ENCODE measurements around the gene IFNA21.
"Not testable (repeated sequence)": the region's sequence is repeated elsewhere in the genome, so short reads cannot be mapped to it uniquely, and the experiment has no call there.

The IFNA21 gene

DNA sequence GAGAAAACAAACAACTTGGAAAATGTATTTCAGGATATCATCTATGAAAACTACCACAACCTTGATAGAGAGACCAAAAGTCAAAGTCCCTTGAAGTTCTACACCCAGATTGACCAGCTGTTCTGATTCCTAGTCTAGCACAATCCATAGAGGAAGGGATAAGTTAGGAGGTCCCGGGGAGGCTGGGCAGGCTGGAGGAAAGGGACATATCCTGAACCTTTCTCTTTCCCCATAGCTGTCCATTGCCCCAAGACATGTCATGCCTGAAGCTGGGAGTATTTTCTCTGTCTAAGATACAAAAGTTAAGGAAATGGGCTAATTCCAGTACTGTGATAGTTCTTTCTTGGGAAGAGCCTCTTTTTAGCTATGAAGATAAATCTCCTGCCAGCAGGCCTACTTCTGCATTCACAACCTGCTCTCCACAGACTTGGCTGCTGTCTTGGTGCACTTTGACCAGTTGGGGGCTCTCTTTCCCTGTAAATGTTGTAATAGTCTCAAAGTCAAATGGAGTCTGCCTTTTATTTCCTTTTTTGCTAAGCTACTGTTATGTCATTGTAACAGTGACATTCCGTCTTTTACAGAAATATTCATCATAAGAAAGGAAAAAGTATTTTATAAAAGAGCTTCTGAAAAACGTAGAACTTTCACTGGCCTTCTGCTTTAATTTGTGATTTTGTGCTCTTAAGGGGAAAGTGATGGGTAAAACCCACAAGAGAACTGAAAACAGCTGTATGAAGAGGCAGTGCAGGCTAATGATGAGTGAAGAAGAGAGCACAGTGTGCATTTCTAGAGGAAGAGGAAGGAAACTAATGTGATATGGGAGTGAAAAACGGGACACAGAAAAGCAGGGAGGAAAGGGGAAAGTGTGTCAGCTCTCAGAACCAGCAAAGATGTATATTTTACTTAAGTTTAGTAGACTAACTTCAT, 16.6 kb upstream of the IFNA21 start:
- not testable (repeated sequence) for H3K36me3 ChIP-seq (ENCODE audit: control insufficient read depth, insufficient read depth, low read length); H3K4me3 ChIP-seq (ENCODE audit: low read depth, low read length); H3K4me1 ChIP-seq (ENCODE audit: control insufficient read depth, insufficient read depth, low read length); H3K27me3 ChIP-seq (ENCODE audit: control insufficient read depth, insufficient read depth, low read length); H3K9ac ChIP-seq (ENCODE audit: low read depth, low read length); H3K27ac ChIP-seq (ENCODE audit: low read depth, low read length); H3K9me3 ChIP-seq (ENCODE audit: control insufficient read depth, insufficient read depth, low read length)

DNA sequence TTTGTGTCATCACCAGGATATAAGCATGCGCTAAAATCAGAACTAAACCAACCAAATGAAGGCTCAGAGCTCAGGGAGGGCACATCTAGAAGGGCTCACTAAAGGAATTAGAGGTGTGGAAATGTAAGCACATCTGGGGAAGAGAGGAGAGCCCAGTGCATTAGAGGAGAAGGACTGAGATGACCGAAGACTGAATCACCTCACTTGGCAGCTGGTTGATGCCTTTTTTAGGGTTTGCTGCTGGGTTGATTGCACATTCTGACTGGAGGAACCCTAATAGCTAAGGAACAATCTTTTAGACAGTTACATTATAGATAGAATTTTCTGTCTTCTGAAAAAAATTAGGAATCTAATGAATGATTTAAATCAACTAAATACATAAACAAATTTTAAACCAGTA, 8.2 kb upstream of the IFNA21 start:
- Histone ChIP-seq H3K27ac (ENCODE audit: low read depth, low read length) (no peak overlapping the region), H3K9ac (ENCODE audit: low read depth, low read length) (no peak overlapping the region), H3K4me3 (ENCODE audit: low read depth, low read length) (no peak overlapping the region), H3K4me1 (ENCODE audit: control insufficient read depth, insufficient read depth, low read length) (no peaks in the 10 kb centered on the region), H3K36me3 (ENCODE audit: control insufficient read depth, insufficient read depth, low read length) (no peaks in the 10 kb centered on the region), H3K27me3 (ENCODE audit: control insufficient read depth, insufficient read depth, low read length) (no peaks in the 10 kb centered on the region), H3K9me3 (ENCODE audit: control insufficient read depth, insufficient read depth, low read length) (no peaks in the 10 kb centered on the region)

DNA sequence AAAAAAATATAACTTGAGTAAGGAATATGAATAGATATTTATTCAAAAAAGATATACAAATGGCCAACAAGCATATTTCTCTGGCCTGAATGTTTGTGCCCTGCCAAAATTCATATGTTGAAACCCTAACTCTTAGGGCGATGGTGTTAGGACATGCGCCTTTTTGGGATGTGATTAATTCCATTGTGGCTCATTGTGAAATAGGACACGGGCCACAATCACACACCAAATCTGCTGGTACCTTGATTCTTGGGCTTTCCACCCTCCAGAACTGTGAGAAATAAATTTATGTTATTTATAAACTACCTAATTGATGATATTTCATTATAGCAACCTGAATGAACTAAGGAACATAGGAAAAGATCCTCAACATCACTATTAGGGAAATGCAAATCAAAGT, 5.7 kb upstream of the IFNA21 start:
- no peaks in the 10 kb centered on the region for H3K27me3 ChIP-seq (ENCODE audit: control insufficient read depth, insufficient read depth, low read length)
- H3K9me3 ChIP-seq (ENCODE audit: control insufficient read depth, insufficient read depth, low read length), result no peaks in the 10 kb centered on the region
- H3K4me3 ChIP-seq (ENCODE audit: low read depth, low read length), result no peak overlapping the region
- H3K4me1 ChIP-seq (ENCODE audit: control insufficient read depth, insufficient read depth, low read length), result no peaks in the 10 kb centered on the region
- no peaks in the 10 kb centered on the region for H3K36me3 ChIP-seq (ENCODE audit: control insufficient read depth, insufficient read depth, low read length)
- no peak overlapping the region for H3K9ac ChIP-seq (ENCODE audit: low read depth, low read length)
- H3K27ac ChIP-seq (ENCODE audit: low read depth, low read length), result no peak overlapping the region

DNA sequence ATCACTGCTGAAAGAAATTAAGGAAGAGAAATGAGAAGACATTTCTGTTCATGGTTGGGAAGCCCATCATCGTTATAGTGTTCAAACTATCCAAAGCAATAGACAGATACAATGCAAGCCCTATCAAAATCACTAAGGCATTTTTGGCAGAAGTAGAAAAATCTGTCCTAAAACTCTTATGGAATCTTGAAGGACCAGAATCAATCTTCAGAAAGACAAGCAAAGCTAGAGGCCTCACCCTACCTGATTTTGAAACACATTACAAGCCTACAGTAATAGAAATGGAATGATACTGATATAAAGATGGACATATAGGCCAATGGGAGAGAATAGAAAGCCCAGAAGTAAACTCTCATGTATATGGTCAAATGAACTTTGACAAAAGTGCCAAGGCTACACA, 4.9 kb upstream of the IFNA21 start:
- Histone ChIP-seq H3K36me3 (ENCODE audit: control insufficient read depth, insufficient read depth, low read length) (no peaks in the 10 kb centered on the region), H3K4me1 (ENCODE audit: control insufficient read depth, insufficient read depth, low read length) (no peaks in the 10 kb centered on the region), H3K9me3 (ENCODE audit: control insufficient read depth, insufficient read depth, low read length) (no peaks in the 10 kb centered on the region), H3K27ac (ENCODE audit: low read depth, low read length) (no peak overlapping the region), H3K4me3 (ENCODE audit: low read depth, low read length) (no peak overlapping the region), H3K27me3 (ENCODE audit: control insufficient read depth, insufficient read depth, low read length) (no peaks in the 10 kb centered on the region), H3K9ac (ENCODE audit: low read depth, low read length) (no peak overlapping the region)

DNA sequence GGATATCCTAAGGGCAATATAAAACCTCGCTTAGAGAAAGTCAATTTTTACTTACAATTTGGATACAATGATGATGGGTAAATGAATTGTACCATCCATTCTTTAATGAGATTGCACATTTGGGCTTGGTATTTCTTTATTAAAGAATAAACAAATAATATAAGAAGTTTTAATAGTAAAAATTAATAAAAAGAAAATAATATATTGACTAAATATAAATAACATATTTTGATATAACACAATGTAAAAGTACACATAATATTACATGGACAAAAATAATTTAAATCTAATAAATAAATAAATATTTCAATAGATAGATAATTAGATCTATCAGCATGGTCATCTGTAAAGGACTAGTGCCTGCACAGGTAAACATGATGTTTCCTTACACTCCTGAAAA, 944 bp downstream of the IFNA21 start:
- Histone ChIP-seq H3K27me3 (ENCODE audit: control insufficient read depth, insufficient read depth, low read length) (no peaks in the 10 kb centered on the region), H3K4me3 (ENCODE audit: low read depth, low read length) (no peak overlapping the region)

DNA sequence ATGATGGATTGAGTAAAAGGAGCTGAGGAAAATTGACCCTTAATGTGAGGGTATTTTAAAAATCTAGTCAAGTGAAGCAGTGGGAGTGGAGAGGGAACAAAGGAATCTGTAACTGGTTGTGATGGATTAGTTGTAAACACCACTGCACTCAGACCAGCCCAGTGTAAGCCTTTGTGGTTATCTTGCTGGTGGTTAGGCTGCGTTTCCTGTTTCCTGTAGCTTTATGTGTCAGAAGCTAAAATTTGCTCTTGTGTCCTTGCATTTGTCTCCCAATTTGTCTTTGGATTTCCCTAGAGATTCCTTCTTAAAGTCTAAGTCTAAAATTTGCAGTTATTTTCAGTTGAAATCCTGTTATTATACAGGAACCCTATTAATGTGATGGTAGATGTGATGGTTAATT, 6.3 kb downstream of the IFNA21 start:
- Histone ChIP-seq H3K9ac (ENCODE audit: low read depth, low read length) (no peak overlapping the region), H3K4me1 (ENCODE audit: control insufficient read depth, insufficient read depth, low read length) (no peaks in the 10 kb centered on the region), H3K36me3 (ENCODE audit: control insufficient read depth, insufficient read depth, low read length) (no peaks in the 10 kb centered on the region), H3K27me3 (ENCODE audit: control insufficient read depth, insufficient read depth, low read length) (no peaks in the 10 kb centered on the region), H3K27ac (ENCODE audit: low read depth, low read length) (no peak overlapping the region), H3K4me3 (ENCODE audit: low read depth, low read length) (no peak overlapping the region), H3K9me3 (ENCODE audit: control insufficient read depth, insufficient read depth, low read length) (no peaks in the 10 kb centered on the region)

More for the DNA sequence above, 944 bp downstream of the IFNA21 start:
- Histone ChIP-seq H3K36me3 (ENCODE audit: control insufficient read depth, insufficient read depth, low read length) (no peaks in the 10 kb centered on the region), H3K27ac (ENCODE audit: low read depth, low read length) (no peak overlapping the region), H3K9ac (ENCODE audit: low read depth, low read length) (no peak overlapping the region), H3K9me3 (ENCODE audit: control insufficient read depth, insufficient read depth, low read length) (no peaks in the 10 kb centered on the region), H3K4me1 (ENCODE audit: control insufficient read depth, insufficient read depth, low read length) (no peaks in the 10 kb centered on the region)

DNA sequence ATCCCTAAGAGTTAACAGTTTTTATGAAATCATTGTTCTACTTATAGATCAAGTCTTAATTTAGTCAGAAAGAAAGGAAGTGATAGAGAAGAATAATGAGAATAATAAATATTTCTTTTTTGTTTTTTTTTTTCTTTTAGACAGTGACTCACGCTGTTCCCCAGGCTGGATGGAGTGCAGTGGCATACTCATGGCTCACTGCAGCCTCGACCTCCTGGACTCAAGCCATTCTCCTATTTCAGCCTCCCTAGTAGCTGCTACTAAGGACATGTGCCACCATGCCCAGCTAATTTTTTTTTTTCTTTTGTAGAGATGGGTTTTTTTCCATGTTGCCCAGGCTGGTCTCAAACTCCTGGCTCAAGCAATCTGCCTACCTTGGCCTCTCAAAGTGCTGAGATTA, 11.0 kb downstream of the IFNA21 start:
- no peaks in the 10 kb centered on the region for H3K36me3 ChIP-seq (ENCODE audit: control insufficient read depth, insufficient read depth, low read length)
- H3K27me3 ChIP-seq (ENCODE audit: control insufficient read depth, insufficient read depth, low read length), result no peaks in the 10 kb centered on the region
- peaks cover 4% of the 10 kb centered on the region; the same call in 1 of the 2 replicates for H3K4me1 ChIP-seq (ENCODE audit: control insufficient read depth, insufficient read depth, low read length)
- H3K9me3 ChIP-seq (ENCODE audit: control insufficient read depth, insufficient read depth, low read length), result no peaks in the 10 kb centered on the region
- no peak overlapping the region for H3K27ac ChIP-seq (ENCODE audit: low read depth, low read length)
- H3K9ac ChIP-seq (ENCODE audit: low read depth, low read length), result no peak overlapping the region
- H3K4me3 ChIP-seq (ENCODE audit: low read depth, low read length), result no peak overlapping the region

DNA sequence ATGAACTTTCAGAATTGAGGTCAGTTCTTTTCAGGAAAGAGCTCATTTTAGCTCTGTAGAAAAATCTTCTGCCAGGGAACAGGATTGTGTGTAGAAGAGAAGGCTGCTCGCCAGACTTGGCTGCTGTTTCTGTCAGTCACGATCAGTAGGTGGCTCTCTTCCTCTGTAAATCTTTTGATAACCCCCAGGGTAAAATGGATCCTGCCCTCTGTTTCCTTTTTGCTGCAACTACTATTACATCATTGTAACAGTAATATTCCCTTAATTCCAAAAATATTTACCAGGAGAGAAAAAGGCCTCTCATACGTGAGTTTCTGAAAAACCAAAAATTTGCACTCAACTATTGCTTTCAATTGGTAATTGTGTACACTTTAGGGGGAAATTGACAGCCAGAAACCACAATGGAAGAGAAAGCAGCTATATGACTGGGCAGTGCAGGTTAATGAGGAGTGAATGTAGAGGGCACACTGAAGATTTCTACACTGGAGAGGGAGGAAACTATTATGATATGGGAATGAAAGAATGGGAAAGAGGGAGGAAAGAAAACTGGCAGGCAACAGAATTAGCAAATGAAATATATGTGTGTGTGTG, 12.3 kb downstream of the IFNA21 start:
- Histone ChIP-seq H3K36me3 (ENCODE audit: control insufficient read depth, insufficient read depth, low read length) (no peaks in the 10 kb centered on the region), H3K4me3 (ENCODE audit: low read depth, low read length) (no peak overlapping the region), H3K9me3 (ENCODE audit: control insufficient read depth, insufficient read depth, low read length) (no peaks in the 10 kb centered on the region), H3K27ac (ENCODE audit: low read depth, low read length) (no peak overlapping the region), H3K9ac (ENCODE audit: low read depth, low read length) (no peak overlapping the region), H3K4me1 (ENCODE audit: control insufficient read depth, insufficient read depth, low read length) (peaks cover 4% of the 10 kb centered on the region; the same call in 1 of the 2 replicates), H3K27me3 (ENCODE audit: control insufficient read depth, insufficient read depth, low read length) (no peaks in the 10 kb centered on the region)

DNA sequence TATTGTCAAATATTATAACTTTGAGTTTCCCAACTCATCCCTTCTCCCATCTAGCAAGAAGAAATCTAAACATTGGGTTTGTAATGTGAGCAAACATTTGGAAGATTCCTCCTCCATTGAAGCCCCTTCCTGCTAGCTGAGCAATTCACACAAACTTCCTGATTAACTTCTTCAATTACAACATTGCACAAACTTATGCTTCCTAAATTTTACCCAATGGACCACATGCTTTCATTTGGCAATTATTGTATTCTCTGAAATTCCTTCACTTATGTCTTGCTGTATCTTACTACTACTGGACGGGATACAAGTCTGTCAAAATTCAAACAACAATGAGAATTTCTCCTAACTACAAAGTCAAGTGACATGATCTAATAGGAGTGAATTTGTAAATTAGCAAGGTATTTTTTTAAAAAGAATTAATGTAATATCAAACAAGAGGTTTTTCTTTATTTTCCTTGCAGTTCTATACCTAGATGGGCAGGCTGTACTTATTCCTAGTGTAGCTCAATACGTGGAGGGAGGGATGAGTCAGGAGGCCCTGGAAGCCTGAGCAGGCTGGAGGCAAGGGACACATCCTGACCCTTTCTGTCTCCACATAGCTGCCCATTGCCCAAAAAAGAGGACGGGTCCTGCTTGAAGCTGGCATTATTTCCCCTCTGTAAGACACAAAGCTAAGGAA, 13.0 kb downstream of the IFNA21 start:
- no peak overlapping the region for H3K4me3 ChIP-seq (ENCODE audit: low read depth, low read length)

DNA sequence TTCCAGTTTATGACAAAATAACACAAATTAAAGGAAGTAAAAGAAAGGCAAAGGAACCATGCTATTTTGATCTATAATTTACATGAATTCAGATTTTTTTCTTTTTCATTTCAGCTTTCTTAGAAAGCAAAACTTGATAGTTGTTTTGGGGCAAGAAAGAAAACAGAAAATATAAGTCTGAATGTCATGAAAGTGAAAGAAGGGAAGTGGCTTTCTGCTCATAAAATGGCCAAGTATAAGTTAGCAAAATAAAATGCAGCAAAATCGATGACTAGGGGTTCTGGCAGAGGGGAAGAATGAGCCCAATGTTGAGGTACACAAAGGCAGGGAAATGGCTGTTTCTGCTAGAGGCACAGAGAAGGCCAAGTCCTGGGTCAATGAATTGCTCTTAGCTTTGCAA, 21.9 kb downstream of the IFNA21 start:
- no peaks in the 10 kb centered on the region for H3K9me3 ChIP-seq (ENCODE audit: control insufficient read depth, insufficient read depth, low read length)
- no peak overlapping the region for H3K9ac ChIP-seq (ENCODE audit: low read depth, low read length)
- H3K27me3 ChIP-seq (ENCODE audit: control insufficient read depth, insufficient read depth, low read length), result no peaks in the 10 kb centered on the region
- no peak overlapping the region for H3K4me3 ChIP-seq (ENCODE audit: low read depth, low read length)
- H3K36me3 ChIP-seq (ENCODE audit: control insufficient read depth, insufficient read depth, low read length), result no peaks in the 10 kb centered on the region
- H3K27ac ChIP-seq (ENCODE audit: low read depth, low read length), result no peak overlapping the region
- H3K4me1 ChIP-seq (ENCODE audit: control insufficient read depth, insufficient read depth, low read length), result no peaks in the 10 kb centered on the region

More for the DNA sequence above, 13.0 kb downstream of the IFNA21 start:
- H3K27ac ChIP-seq (ENCODE audit: low read depth, low read length), result no peak overlapping the region
- peaks cover 4% of the 10 kb centered on the region; the same call in 1 of the 2 replicates for H3K4me1 ChIP-seq (ENCODE audit: control insufficient read depth, insufficient read depth, low read length)
- H3K27me3 ChIP-seq (ENCODE audit: control insufficient read depth, insufficient read depth, low read length), result no peaks in the 10 kb centered on the region
- no peaks in the 10 kb centered on the region for H3K36me3 ChIP-seq (ENCODE audit: control insufficient read depth, insufficient read depth, low read length)
- H3K9me3 ChIP-seq (ENCODE audit: control insufficient read depth, insufficient read depth, low read length), result no peaks in the 10 kb centered on the region
- H3K9ac ChIP-seq (ENCODE audit: low read depth, low read length), result no peak overlapping the region

DNA sequence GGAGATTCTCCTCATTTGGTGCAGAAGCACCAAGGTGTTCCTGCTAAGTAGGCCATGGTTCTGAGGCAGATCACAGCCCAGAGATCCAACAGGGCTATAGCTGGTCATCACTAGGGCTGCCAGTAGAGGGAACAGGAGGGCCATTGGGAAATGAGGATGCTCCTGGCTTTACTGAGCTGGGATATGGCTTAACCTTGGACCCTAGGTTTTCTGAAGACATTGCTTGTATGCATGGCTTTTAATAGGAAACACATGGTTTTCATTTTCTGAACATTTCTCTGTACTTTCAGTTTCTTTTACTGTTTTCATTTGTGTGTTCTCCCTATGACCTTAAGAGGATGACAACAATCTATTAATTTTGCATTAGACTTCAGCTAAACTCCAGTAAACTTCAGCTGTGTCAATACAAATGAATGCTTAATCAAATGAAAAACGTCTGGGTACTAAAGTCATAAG, 25.0 kb downstream of the IFNA21 start, which contains the start of gene IFNW1:
IFNW1 (minus strand) TSS at position 406 of the 456 bp plus-strand sequence; CDS start at position 144, 262 bp downstream.
- Histone ChIP-seq H3K9ac (ENCODE audit: low read depth, low read length) (no peak within 1 kb of the TSS), H3K4me1 (ENCODE audit: control insufficient read depth, insufficient read depth, low read length) (no peaks in the 10 kb centered on the region), H3K36me3 (ENCODE audit: control insufficient read depth, insufficient read depth, low read length) (no peaks in the 10 kb centered on the region), H3K27ac (ENCODE audit: low read depth, low read length) (no peak within 1 kb of the TSS), H3K9me3 (ENCODE audit: control insufficient read depth, insufficient read depth, low read length) (no peaks in the 10 kb centered on the region), H3K4me3 (ENCODE audit: low read depth, low read length) (no peak within 1 kb of the TSS), H3K27me3 (ENCODE audit: control insufficient read depth, insufficient read depth, low read length) (no peaks in the 10 kb centered on the region)
